Adrenal gland (tissue), 12 donors: ENCODE data around the gene CGNL1. TPM values are rescaled to one million over a fixed set of nuclear protein-coding genes. Genes with fewer than 3 reads are reported as not detected.

ENCODE experiments used
- DNase-seq, 7 donors: peaks; one replicate each; pipeline ENCODE4 v3.0.0-alpha.2; 2019 to 2020
- H3K27ac ChIP-seq, 5 donors: fragments of 200-600 bp; sonication (generic) in 4 of 5; 1 replicate in 3 of 5; 2 replicates in 2 of 5; pipeline versions ENCODE4 v1.5.1 to v1.8.0; 2016 to 2020; ENCODE audit warnings: mild to moderate bottlenecking in 1 of 5
- H3K27me3 ChIP-seq: fragments of 200-600 bp; 2 replicates; pipeline ENCODE4 v1.8.0; 2021
- H3K36me3 ChIP-seq, 2 donors: fragments of 200-600 bp; replicated peaks in 1 of 2; 1 replicate in 1 of 2; 2 replicates in 1 of 2; pipeline versions ENCODE4 v1.5.1 to v1.8.0; 2018 to 2022
- H3K4me1 ChIP-seq, 2 donors: fragments of 200-600 bp; replicated peaks in 1 of 2; 1 replicate in 1 of 2; 2 replicates in 1 of 2; pipeline versions ENCODE4 v1.5.1 to v1.8.0; 2018 to 2021
- H3K4me3 ChIP-seq, 4 donors: fragments of 200-600 bp; sonication (generic) in 3 of 4; one replicate each; pipeline ENCODE4 v1.5.1; 2016 to 2018
- H3K9me3 ChIP-seq, 3 donors: fragments of 200-600 bp; sonication (generic) in 1 of 3; replicated peaks in 1 of 3; 1 replicate in 2 of 3; 2 replicates in 1 of 3; pipeline versions ENCODE4 v1.5.1 to v1.8.0; 2016 to 2021
- CTCF ChIP-seq, 6 experiments: fragments of 450-650 bp in 4 of 6; fragments of 200-600 bp in 2 of 6; sonication (generic) in 1 of 6; IDR thresholded peaks; 1 replicate in 5 of 6; 2 replicates in 1 of 6; pipeline versions ENCODE4 v1.5.1 to v1.8.0; 2016 to 2021; ENCODE audit warnings: antibody characterized with exemption in 6 of 6, mild to moderate bottlenecking in 2 of 6, moderate library complexity in 1 of 6
- POLR2A ChIP-seq, 2 donors: fragments of 450-650 bp; IDR thresholded peaks; one replicate each; pipeline ENCODE4 v1.6.1; 2017; ENCODE audit warnings: antibody characterized with exemption in 2 of 2, mild to moderate bottlenecking in 2 of 2, moderate library complexity in 1 of 2
- WGBS, 4 donors: extraction: QIAGEN DNeasy Blood & Tissue Kit in 2 of 4; methylation state at CpG; one replicate each; pipeline versions ENCODE4 v1.1.5 to v1.1.7; 2013 to 2017; 5-methylcytosine and 5-hydroxymethylcytosine counted together
- intact Hi-C, 2 donors: fragments of 100-400 bp; cut with DNase I; formaldehyde crosslinking; loops; one replicate each; pipeline versions ENCODE4 v1.14.1 to v1.15.0; 2022 to 2023
- polyA plus RNA-seq, 3 donors: library from polyadenylated mRNA; stranded (reverse); fragments of 200-250 nt in 2 of 3; fragments of 350-450 nt in 1 of 3; fragmentation: Illumina TruSeq in 1 of 3; extraction: RNeasy Lipid Tissue Mini Kit (QIAGEN cat#74804) in 1 of 3; gene quantifications; one replicate each; pipeline ENCODE4 v1.2.3, GENCODE V29; 2013 to 2014
- total RNA-seq, 9 donors: library from RNA; depleted of rRNA in 4 of 9; stranded (reverse); fragments of >200 nt in 4 of 9; fragments of 120-200 nt in 1 of 9; fragmentation: NEBNext Ultra II Directional in 1 of 9; extraction: Animal tissue kit (Norgen Biotek cat#: 25700) in 1 of 9; gene quantifications; one replicate each; pipeline versions ENCODE4 v1.1.0 to v1.2.4, GENCODE V29; 2013 to 2023
- donor health status: healthy with polysubstance abuse.
- donor health status: Bipolar disorder and iron deficiency.
- donor health status: DM: yes; HTN: yes; CAD: no.
- donor health status: DM: no; HTN: no; CAD: no.
- donor health status: DM: no; HTN: no; CAD: no.
- donor health status: DM: yes; HTN: yes; CAD: no.

Gene CGNL1
- total and polyA plus RNA-seq, 12 donors = 5.2 to 49.5 (median 22.0) TPM

GRCh38 chr15:57427367-57427821 is 51.1 kb downstream of the CGNL1 start:
- Histone ChIP-seq H3K36me3 (no peaks in the 10 kb centered on the region), H3K27me3 (no peaks in the 10 kb centered on the region), H3K27ac (peak overlapping the region in 2 of 5 donors; percentile 30 to 36), H3K4me1 (peaks cover 0 to 8% of the 10 kb centered on the region in 2 donors), H3K4me3 (no peak overlapping the region), H3K9me3 (no peaks in the 10 kb centered on the region)
- intact Hi-C loops = no loop called here
- peak in 4 of 7 donors; percentile 38 to 68 (median 49) for DNase-seq
- TF ChIP-seq CTCF (IDR thresholded peaks at IDR 0.05) = no peak
- no peak for TF ChIP-seq POLR2A (IDR thresholded peaks at IDR 0.05)
- 57 to 74% (median 69%) methylated on average over 9 of the region's 9 CpGs for WGBS, 4 donors

DNA sequence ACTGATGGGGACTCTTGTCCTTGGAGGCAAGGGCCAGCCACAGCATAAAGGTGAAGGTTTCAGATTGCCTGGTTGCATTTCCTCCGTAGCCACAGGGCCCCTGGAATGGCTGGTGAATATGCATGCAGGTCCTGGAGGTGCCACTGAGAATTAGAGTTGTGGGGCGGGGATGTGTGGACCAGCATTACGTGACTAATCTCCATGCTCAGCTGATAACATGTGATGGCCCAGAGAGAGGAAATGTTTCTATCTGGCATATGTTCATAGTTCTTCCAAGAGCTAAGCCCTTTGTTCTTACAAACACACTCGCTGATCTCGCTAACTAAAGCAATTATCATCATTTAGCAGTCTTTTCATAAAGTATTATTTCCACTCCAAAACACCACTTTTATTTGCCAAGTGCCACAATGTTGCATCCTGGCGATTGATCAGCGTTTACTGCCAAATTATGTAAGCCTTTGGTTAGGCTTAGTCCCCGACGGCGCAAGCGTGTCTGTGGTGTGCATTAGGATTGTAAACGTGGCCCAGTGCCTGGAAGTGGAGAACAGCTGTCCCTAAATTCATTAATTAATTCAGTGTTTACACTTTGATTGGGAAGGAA is 55.9 kb downstream of the CGNL1 start:
- WGBS, 4 donors = 62 to 78% (median 72%) methylated on average over 12 of the region's 12 CpGs
- Histone ChIP-seq H3K27me3 (no peaks in the 10 kb centered on the region), H3K4me3 (no peak overlapping the region), H3K36me3 (no peaks in the 10 kb centered on the region), H3K9me3 (no peaks in the 10 kb centered on the region), H3K27ac (no peak overlapping the region), H3K4me1 (peaks cover 0 to 8% of the 10 kb centered on the region in 2 donors)
- DNase-seq = no peak
- no peak for TF ChIP-seq CTCF (IDR thresholded peaks at IDR 0.05)
- TF ChIP-seq POLR2A (IDR thresholded peaks at IDR 0.05) = no peak
- intact Hi-C loops = no loop called here

- Histone ChIP-seq H3K27ac (no peak overlapping the region), H3K36me3 (no peaks in the 10 kb centered on the region), H3K4me1 (peaks cover 0 to 6% of the 10 kb centered on the region in 2 donors), H3K4me3 (no peak overlapping the region), H3K27me3 (no peaks in the 10 kb centered on the region), H3K9me3 (no peaks in the 10 kb centered on the region)
- TF ChIP-seq CTCF (IDR thresholded peaks at IDR 0.05) (no peak), POLR2A (IDR thresholded peaks at IDR 0.05) (no peak)
- DNase-seq = no peak
- 75 to 80% (median 78%) methylated on average over 1 of the region's 1 CpG for WGBS, 4 donors
- intact Hi-C loops = no loop called here
Observed at GRCh38 chr15:57436166-57436565, 59.9 kb downstream of the CGNL1 start.

- DNase-seq = peak in 2 of 7 donors; percentile 24 to 31
- intact Hi-C loops = no loop called here
- H3K36me3 ChIP-seq = no peaks in the 10 kb centered on the region
- no peaks in the 10 kb centered on the region for H3K9me3 ChIP-seq
- H3K27ac ChIP-seq = no peak overlapping the region
- WGBS, 4 donors = 48 to 57% (median 51%) methylated on average over 2 of the region's 2 CpGs
- no peak overlapping the region for H3K4me3 ChIP-seq
- TF ChIP-seq CTCF (IDR thresholded peaks at IDR 0.05) (no peak), POLR2A (IDR thresholded peaks at IDR 0.05) (no peak)
- no peaks in the 10 kb centered on the region for H3K27me3 ChIP-seq
- peaks cover 0 to 9% of the 10 kb centered on the region in 2 donors for H3K4me1 ChIP-seq
Observed at GRCh38 chr15:57436961-57437360, 60.7 kb downstream of the CGNL1 start.
